HG03159 (cell line): ENCODE results near the gene PIP5K1C.

Experiments
- ATAC-seq: cut with Tn5 transposase; IDR thresholded peaks from one replicate; pipeline ENCODE4 v1.9.1; 2021; ENCODE audit warnings: mild to moderate bottlenecking, moderate library complexity; ENCODE audit not compliant: unreplicated experiment

PIP5K1C gene

GRCh38 chr19:3695986-3696659 lies 4.1 kb downstream of the PIP5K1C start:
- ATAC-seq: no peak

GRCh38 chr19:3695124-3695733 lies 5.0 kb downstream of the PIP5K1C start:
- no peak for ATAC-seq

- no peak for ATAC-seq
Measured at GRCh38 chr19:3694361-3695123, 5.7 kb downstream of the PIP5K1C start.

- no peak for ATAC-seq
Measured at GRCh38 chr19:3693025-3693925, 7.0 kb downstream of the PIP5K1C start.

- ATAC-seq: no peak
Measured at GRCh38 chr19:3692141-3693024, 7.9 kb downstream of the PIP5K1C start.

GRCh38 chr19:3691726-3692125 lies 8.5 kb downstream of the PIP5K1C start:
- no peak for ATAC-seq

GRCh38 chr19:3691372-3691716 lies 8.9 kb downstream of the PIP5K1C start:
- ATAC-seq: no peak

- no peak for ATAC-seq
Measured at GRCh38 chr19:3690551-3691371, 9.5 kb downstream of the PIP5K1C start.

GRCh38 chr19:3687774-3688706 lies 12.2 kb downstream of the PIP5K1C start:
- ATAC-seq: no peak

GRCh38 chr19:3687393-3687773 lies 12.9 kb downstream of the PIP5K1C start:
- ATAC-seq: no peak

- ATAC-seq: no peak
Measured at GRCh38 chr19:3684817-3685410, 15.4 kb downstream of the PIP5K1C start.

- no peak for ATAC-seq
Measured at GRCh38 chr19:3684054-3684816, 16.0 kb downstream of the PIP5K1C start.

- no peak for ATAC-seq
Measured at GRCh38 chr19:3683405-3684053, 16.7 kb downstream of the PIP5K1C start.

- no peak for ATAC-seq
Measured at GRCh38 chr19:3682741-3683404, 17.4 kb downstream of the PIP5K1C start.

GRCh38 chr19:3682286-3682685 lies 18.0 kb downstream of the PIP5K1C start:
- no peak for ATAC-seq

GRCh38 chr19:3680939-3681338 lies 19.3 kb downstream of the PIP5K1C start:
- no peak for ATAC-seq
